ENCODE data around the gene C1QTNF4.

DNA sequence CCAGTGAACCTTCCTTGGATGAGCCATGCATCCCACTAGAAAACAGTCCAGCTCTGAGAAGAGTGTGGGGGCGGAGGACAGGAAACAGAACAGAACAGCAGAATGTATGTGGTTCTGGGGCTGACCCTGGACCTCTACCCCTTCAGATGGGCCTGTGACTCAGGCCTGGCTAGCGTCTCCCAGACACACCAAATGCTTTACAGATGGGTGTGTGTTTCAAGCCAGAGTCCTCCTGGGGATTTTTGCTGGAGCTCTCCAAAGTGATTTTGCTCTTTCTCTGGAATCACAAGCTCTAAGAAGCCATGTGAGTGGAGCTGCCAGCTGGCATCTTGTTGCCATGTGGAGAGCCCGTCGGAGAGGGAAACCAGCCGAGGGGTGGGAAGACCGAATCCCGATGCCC lies 13.2 kb upstream of the C1QTNF4 start:
- TF ChIP-seq, protein P1, sequence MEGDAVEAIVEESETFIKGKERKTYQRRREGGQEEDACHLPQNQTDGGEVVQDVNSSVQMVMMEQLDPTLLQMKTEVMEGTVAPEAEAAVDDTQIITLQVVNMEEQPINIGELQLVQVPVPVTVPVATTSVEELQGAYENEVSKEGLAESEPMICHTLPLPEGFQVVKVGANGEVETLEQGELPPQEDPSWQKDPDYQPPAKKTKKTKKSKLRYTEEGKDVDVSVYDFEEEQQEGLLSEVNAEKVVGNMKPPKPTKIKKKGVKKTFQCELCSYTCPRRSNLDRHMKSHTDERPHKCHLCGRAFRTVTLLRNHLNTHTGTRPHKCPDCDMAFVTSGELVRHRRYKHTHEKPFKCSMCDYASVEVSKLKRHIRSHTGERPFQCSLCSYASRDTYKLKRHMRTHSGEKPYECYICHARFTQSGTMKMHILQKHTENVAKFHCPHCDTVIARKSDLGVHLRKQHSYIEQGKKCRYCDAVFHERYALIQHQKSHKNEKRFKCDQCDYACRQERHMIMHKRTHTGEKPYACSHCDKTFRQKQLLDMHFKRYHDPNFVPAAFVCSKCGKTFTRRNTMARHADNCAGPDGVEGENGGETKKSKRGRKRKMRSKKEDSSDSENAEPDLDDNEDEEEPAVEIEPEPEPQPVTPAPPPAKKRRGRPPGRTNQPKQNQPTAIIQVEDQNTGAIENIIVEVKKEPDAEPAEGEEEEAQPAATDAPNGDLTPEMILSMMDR (conservative IDR thresholded peaks at IDR 0.05; ENCODE audit: low read length): no peak
- no peak for TF ChIP-seq EZH2phosphoT487 (IDR thresholded peaks at IDR 0.05; ENCODE audit: borderline replicate concordance, low read depth, low read length)

Data from OCI-LY7 (cell line).